ENCODE results near the gene PUS10.

- TF ChIP-seq CTCF (IDR thresholded peaks at IDR 0.05; ENCODE audit: insufficient read depth, low read length) (no peak), SPI1 (IDR thresholded peaks at IDR 0.05; ENCODE audit: borderline replicate concordance, low read depth) (no peak), POLR2AphosphoS5 (IDR thresholded peaks at IDR 0.05; ENCODE audit: low read depth) (no peak)
Observed at GRCh38 chr2:61006486-61007105, 11.5 kb downstream of the PUS10 start.

Measured in HL-60 (cell line).